GM19239 (cell line): Measurements from ENCODE around the gene KIF3A.

Experiments used
- DNase-seq: peaks from one replicate; pipeline ENCODE4 v3.0.0; 2011; ENCODE audit warnings: low spot score; ENCODE audit not compliant: insufficient read length
- FAIRE-seq: peaks from 2 replicates; lab custom pipeline; 2011; peaks lifted over from hg19 to GRCh38; lab: Jason Lieb, UNC

The KIF3A gene

GRCh38 chr5:132772291-132773070, 35.1 kb upstream of the KIF3A start:
- DNase-seq (no peak), FAIRE-seq (no peak)

DNA sequence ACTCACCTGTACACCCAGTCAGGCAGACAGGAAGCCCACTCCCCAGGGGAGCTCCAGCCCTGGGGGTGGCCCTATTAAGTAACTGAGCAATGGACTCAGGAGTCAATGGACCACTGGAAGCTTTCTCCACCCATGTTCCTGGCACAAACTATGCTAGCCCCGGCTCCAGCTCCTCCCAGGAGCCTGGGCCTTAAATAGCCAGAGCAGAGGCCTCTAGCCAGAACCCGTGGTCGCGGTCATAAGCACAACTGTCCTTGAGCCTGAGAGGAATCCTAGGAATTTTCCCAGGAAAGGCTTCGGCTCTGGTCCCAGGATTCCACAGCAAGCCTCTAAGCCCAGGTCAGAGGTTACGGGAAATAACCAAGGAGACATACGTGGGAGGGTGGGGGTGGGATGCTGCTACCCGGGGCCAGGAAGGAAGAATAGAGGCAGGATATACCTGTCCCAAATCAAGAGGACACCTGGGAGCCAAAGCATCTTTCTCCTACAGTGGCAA, 34.2 kb upstream of the KIF3A start:
- FAIRE-seq: no peak
- DNase-seq: no peak

- FAIRE-seq (no peak), DNase-seq (no peak)
Measured at GRCh38 chr5:132770476-132771159, 33.3 kb upstream of the KIF3A start.

- FAIRE-seq: no peak
- DNase-seq: no peak
Measured at GRCh38 chr5:132768485-132768868, 31.1 kb upstream of the KIF3A start.

GRCh38 chr5:132767150-132767549, 29.8 kb upstream of the KIF3A start:
- FAIRE-seq: no peak

DNA sequence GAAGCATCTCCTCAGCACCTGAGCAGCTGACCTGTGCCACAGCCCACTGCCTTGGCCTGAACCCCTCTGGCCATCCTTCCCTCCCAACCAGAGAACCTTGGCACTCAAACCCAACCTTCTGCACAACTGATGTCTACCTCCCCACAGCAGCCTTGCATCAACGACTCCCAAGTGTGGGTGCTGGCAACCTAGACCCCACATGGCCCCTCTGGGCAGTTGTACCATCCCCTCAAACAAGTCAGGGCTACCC, 29.4 kb upstream of the KIF3A start:
- DNase-seq (no peak), FAIRE-seq (no peak)

More at GRCh38 chr5:132767150-132767549, 29.8 kb upstream of the KIF3A start:
- DNase-seq: no peak

DNA sequence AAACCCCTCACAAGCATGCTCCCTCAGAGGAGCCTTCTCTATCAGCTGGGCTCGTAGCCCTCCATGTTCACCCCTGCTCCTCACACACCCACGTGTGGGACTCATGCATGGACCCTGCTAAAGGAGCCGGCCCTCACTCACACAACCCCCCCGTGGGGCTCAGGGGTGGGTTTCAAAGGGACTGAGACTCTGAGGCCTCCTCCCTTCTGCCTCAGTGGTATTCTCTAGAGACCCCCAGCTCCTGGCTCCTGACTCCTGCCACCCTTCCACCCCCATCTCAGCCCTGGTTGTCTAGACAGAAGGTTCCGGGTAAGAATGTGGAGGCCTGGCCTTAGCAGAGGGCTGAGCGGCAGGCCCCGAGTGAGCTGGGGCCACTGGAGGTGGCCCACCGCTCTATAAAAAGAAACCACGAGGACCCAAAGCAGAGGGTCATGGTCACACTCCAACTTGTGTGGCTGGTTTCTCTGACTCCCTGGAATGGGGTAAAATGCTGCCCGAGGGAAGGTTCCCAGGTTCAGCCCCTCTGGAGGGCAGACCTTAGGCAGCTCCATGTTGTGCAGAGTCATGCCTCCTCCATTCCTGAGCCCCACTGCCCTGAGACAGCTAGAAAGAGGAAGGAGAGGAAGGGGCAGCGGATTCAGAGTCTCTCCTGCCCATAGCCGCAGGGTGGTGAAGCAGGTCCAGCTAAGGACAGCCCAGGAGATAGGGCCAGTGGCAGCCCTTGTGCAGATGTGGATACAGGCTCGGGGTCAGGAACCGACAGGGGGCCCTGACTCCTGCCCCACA, 28.9 kb upstream of the KIF3A start:
- no peak for DNase-seq

GRCh38 chr5:132765311-132766019, 28.1 kb upstream of the KIF3A start:
- no peak for FAIRE-seq
- no peak for DNase-seq

More for the DNA sequence above, 28.9 kb upstream of the KIF3A start:
- no peak for FAIRE-seq

DNA sequence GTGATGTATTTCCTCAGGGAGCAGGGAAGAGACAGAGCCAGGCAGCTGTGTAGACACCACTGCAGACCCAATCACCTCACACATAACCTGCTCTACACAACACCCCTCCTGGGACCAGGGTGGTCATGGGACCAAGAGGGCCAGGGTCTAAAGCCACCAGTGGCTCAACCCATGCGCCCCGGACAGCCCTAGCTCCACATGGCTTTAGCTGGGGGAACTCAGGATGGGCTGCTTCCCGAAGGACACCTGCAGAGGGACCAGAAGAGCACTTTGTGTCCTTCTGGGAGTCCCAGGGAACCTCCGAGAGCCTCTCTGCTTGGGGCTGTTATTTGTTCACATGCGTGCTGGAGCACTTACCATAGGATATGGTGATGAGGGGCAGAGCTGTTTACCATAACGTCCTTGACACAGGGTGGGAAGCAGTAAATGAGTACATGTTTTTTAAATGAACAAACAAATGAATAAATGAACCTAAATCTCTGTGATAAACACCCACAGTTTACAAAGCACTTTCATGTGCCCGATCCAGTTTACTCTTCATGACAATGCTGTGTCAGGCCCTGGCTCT, 27.4 kb upstream of the KIF3A start:
- DNase-seq (no peak), FAIRE-seq (no peak)

DNA sequence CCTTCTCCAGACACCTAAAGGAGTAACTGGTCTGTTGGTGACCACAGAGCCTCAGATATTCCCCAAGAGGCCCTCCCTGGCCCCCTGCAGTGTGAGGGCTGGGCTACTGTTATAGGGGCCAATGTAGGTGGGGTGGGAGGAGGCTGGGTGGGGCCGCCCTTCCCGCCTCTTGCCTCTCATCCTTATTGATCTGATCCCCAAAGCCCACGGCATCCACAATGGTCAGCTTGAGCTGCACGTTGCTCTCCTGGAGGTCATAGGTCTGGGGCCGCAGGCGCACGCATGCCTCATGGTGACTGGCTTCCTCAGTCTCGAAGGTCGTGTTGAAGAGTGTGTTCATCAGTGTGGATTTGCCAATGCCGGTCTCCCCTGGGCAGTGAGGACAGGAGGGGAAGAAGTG, 26.7 kb upstream of the KIF3A start:
- FAIRE-seq (no peak), DNase-seq (no peak)

- FAIRE-seq (no peak), DNase-seq (no peak)
Measured at GRCh38 chr5:132763181-132764036, 26.1 kb upstream of the KIF3A start.

DNA sequence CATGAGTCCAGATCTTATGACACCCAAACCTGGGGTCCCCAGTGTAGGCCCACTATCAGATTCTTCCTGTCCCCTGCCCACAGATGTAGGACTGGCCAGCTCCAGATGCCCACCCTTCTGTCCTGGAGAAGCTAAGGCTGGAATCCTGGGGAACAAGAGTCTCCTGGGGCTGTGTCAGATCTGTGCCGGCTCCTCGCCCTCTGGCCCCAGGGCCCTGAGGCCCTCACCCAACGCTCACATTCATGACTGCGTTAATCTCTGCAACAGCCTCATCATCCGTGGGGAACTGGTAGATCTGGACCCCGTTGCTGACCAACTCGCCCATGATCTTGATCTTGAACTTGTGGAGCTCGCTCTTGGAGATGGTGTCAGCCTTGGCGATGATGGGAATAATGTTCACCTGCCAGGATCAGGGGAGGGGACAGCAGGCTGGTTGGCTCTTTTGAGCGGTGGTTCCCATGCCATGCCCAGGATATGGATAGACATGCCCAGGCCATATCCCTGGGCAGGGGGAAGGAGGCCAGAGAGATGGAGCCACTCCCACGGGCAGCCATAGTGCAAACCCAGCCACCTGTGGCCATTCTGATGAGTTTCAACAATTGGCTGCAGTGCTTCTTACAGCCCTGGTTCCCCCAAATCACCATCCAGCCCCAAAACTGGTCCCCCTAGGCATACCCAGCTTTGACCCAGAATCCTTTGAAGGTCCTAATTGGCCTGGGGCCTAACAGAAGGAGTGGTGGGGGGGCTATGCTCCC, 25.1 kb upstream of the KIF3A start:
- FAIRE-seq: no peak

DNA sequence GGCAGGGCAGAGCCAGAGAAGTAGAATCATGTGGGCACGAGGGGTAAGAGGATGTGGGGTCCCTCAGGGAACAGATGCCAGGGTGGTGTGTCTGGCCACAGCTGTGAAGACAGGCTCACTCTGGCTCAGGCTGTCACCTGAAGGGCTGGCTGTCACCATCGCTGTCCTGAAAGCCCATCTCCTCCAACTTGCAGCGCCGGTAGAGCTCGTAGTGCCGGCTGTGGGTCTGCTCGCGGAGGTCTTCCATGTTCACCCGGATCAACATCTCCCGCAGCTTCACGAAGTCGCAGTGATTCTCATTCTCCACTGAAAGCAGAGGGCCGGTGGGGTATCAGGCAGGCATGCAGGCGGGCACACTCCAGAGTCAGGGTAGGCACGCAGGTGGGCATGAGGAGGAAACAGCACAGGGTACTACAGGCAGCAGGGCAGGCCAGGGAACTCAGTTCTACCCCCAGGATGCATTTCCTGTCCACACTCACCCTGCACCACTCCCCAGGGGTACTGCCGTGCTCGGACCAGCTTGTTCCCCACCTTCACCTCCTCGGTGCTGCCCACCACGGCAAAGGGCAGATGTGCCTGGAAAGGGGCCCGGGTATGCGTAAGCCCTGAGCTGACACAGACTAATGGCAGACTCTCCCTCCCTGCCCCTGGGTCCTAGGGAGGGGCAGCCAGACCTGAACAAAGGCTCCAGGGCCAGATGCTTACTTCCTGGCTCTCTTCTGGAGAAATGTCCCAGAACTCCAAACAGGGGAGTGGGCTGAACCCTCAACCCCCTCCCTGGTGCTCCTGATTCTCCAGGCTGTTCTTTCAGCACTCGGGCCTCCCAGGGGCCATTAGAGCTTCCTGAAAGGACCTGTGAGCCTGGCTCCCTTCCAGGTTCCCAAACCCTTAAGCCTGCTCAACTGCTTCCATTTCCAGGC, 24.2 kb upstream of the KIF3A start:
- DNase-seq (no peak), FAIRE-seq (no peak)

More for the DNA sequence above, 25.1 kb upstream of the KIF3A start:
- no peak for DNase-seq

- DNase-seq (no peak), FAIRE-seq (no peak)
Measured at GRCh38 chr5:132760601-132761317, 23.4 kb upstream of the KIF3A start.

DNA sequence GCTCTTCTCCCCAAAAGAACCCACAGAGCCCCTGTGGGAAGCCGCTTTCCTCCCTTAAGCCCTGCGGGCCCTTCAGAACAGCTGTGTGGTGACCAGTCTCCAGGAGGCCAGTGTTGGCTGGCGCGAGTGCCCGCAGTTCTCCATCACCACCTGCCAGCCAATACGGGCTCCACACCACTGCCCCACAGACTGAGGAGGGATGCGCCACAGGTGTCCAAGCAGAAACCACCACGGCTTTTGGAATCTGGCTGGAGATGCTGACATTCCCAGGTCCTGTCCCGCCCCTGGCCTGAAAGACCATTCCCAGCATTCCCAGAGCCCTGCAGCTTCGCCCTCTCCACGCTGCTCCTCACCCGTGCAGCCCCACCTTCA, 22.7 kb upstream of the KIF3A start:
- no peak for FAIRE-seq

DNA sequence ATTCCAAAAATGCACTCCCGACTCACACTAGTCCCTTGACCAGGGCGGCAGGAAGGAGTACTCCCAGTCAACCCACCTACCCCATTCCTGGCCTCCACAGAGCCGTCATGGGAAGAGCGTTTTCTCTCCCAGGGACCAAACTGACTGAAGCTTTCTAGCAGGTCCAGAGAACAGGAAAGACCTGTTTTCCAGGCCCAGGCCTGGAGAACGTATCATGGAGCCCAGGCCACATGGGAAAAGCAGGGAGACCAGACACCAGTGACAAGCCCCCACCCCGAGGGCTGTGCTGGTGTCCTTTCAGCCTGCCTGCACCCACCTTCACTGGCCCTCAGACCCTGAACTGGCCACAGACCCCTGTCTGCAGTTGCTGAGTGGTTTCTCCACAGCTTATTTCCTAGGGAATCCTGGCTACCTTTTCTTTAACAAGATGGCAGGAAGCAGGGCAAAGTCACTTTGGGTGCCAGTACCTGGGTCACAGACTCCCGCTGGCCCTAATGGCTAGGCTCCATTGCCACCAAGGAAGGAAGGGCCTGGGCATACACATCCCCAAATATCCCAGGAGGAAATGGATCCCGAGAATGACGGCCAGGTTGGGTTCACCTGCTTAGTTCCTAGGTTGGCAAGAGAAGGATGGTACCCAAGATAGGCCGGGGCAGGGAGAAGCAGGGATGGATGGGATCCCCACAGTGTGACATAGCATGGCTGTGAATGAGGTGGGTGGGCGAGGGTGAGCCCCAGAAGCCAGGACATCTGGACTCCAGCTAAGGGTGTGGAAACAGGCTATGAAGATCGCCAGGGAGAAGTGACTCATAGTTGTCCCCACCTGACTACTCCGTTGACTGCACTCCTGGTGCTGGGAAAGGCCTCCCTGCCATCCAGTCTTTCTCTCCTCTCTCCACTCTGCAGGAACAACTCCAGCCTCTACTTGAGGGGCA, 22.0 kb upstream of the KIF3A start:
- FAIRE-seq (no peak), DNase-seq (no peak)

More for the DNA sequence above, 22.7 kb upstream of the KIF3A start:
- no peak for DNase-seq
